GM12874 (cell line): ENCODE data around the gene SORBS1.

Experiments
- CTCF ChIP-seq: IDR thresholded peaks from 2 replicates; pipeline ENCODE4 v1.5.1; 2011; ENCODE audit warnings: low read depth, mild to moderate bottlenecking, control low read depth, low read length, moderate library complexity; ENCODE audit not compliant: insufficient read depth

SORBS1 gene

GRCh38 chr10:95421782-95422181 lies 139.4 kb downstream of the SORBS1 start:
- TF ChIP-seq CTCF: no peak

- TF ChIP-seq CTCF: no peak
These were observed 141.8 kb downstream of the SORBS1 start for GRCh38 chr10:95419399-95419798.

GRCh38 chr10:95416973-95417372 lies 144.2 kb downstream of the SORBS1 start:
- no peak for TF ChIP-seq CTCF

GRCh38 chr10:95416270-95416669 lies 144.9 kb downstream of the SORBS1 start:
- TF ChIP-seq CTCF: no peak

GRCh38 chr10:95415621-95416031 lies 145.5 kb downstream of the SORBS1 start:
- no peak for TF ChIP-seq CTCF

- TF ChIP-seq CTCF: no peak
These were observed 146.2 kb downstream of the SORBS1 start for GRCh38 chr10:95414844-95415485.

GRCh38 chr10:95414016-95414830 lies 146.9 kb downstream of the SORBS1 start:
- no peak for TF ChIP-seq CTCF
